Mesenchymal stem cell (in vitro differentiated cells and primary cell): ENCODE measurements around the gene HSPA14.
"Not testable (repeated sequence)": the region's sequence is repeated elsewhere in the genome, so short reads cannot be mapped to it uniquely, and the experiment has no call there.

Source experiments
- DNase-seq: peaks from one replicate; pipeline ENCODE4 v3.0.0-alpha.2; 2013
- H2AFZ ChIP-seq: one replicate; pipeline ENCODE4 v1.6.1; 2013; ENCODE audit warnings: low read depth, mild to moderate bottlenecking, control low read depth, inconsistent platforms, low read length, moderate library complexity
- H2AK5ac ChIP-seq: 2 replicates; pipeline ENCODE4 v1.6.1; 2013; ENCODE audit warnings: low read length, moderate library complexity, mild to moderate bottlenecking, inconsistent platforms; ENCODE audit not compliant: severe bottlenecking
- H2BK120ac ChIP-seq: one replicate; pipeline ENCODE4 v1.6.1; 2013; ENCODE audit warnings: low read depth, mild to moderate bottlenecking, inconsistent platforms, low read length, moderate library complexity
- H2BK12ac ChIP-seq, 2 experiments: one replicate each; pipeline ENCODE4 v1.6.1; 2013; ENCODE audit warnings: inconsistent platforms in 2 of 2, low read length in 2 of 2, mild to moderate bottlenecking in 2 of 2, moderate library complexity in 2 of 2, control low read depth in 1 of 2
- H2BK15ac ChIP-seq: one replicate; pipeline ENCODE4 v1.6.1; 2013; ENCODE audit warnings: mild to moderate bottlenecking, low read depth, inconsistent platforms; ENCODE audit not compliant: poor library complexity, severe bottlenecking
- H2BK5ac ChIP-seq: 2 replicates; pipeline ENCODE4 v1.6.1; 2013; ENCODE audit warnings: low read depth, mild to moderate bottlenecking, low read length, control low read depth, inconsistent platforms; ENCODE audit not compliant: poor library complexity, severe bottlenecking
- H3K14ac ChIP-seq, 2 experiments: one replicate each; pipeline ENCODE4 v1.6.1; 2013; ENCODE audit warnings: inconsistent platforms in 2 of 2, low read length in 2 of 2, control low read depth in 1 of 2, mild to moderate bottlenecking in 1 of 2, moderate library complexity in 1 of 2
- H3K18ac ChIP-seq, 2 experiments: one replicate each; pipeline ENCODE4 v1.6.1; 2013; ENCODE audit warnings: inconsistent platforms in 2 of 2, low read length in 2 of 2, control low read depth in 1 of 2, low read depth in 1 of 2, mild to moderate bottlenecking in 1 of 2
- H3K23ac ChIP-seq, 2 experiments: one replicate each; pipeline ENCODE4 v1.6.1; 2013; ENCODE audit warnings: inconsistent platforms in 2 of 2, low read length in 2 of 2, mild to moderate bottlenecking in 2 of 2, moderate library complexity in 2 of 2, control low read depth in 1 of 2
- H3K27ac ChIP-seq: 2 replicates; pipeline ENCODE4 v1.5.1; 2013; ENCODE audit warnings: mild to moderate bottlenecking, moderate library complexity, low read length, control low read depth, inconsistent platforms; ENCODE audit not compliant: poor library complexity, severe bottlenecking
- H3K27me3 ChIP-seq, 2 experiments: 2 replicates each; pipeline versions ENCODE4 v1.6.1 to v1.7.0; 2013; ENCODE audit warnings: low read length in 2 of 2, mild to moderate bottlenecking in 2 of 2, moderate library complexity in 2 of 2, control low read depth in 1 of 2, inconsistent platforms in 1 of 2; ENCODE audit not compliant: control insufficient read depth in 1 of 2, insufficient read depth in 1 of 2
- H3K36me3 ChIP-seq, 2 experiments: 2 replicates each; pipeline versions ENCODE4 v1.6.1 to v1.7.0; 2013; ENCODE audit warnings: low read length in 2 of 2, control low read depth in 1 of 2, inconsistent platforms in 1 of 2, low read depth in 1 of 2, mild to moderate bottlenecking in 1 of 2; ENCODE audit not compliant: insufficient read depth in 2 of 2, control insufficient read depth in 1 of 2
- H3K4ac ChIP-seq, 2 experiments: one replicate each; pipeline ENCODE4 v1.6.1; 2013; ENCODE audit warnings: inconsistent platforms in 2 of 2, low read length in 2 of 2, mild to moderate bottlenecking in 2 of 2, moderate library complexity in 2 of 2, control low read depth in 1 of 2, low read depth in 1 of 2
- H3K4me1 ChIP-seq: 2 replicates; pipeline ENCODE4 v1.6.1; 2013; ENCODE audit warnings: low read depth, low read length, control low read depth; ENCODE audit not compliant: control insufficient read depth, insufficient read depth
- H3K4me2 ChIP-seq: 2 replicates; pipeline ENCODE4 v1.6.1; 2013; ENCODE audit warnings: low read length, mild to moderate bottlenecking, inconsistent platforms; ENCODE audit not compliant: poor library complexity, severe bottlenecking
- H3K4me3 ChIP-seq, 2 experiments: 2 replicates each; pipeline versions ENCODE4 v1.5.1 to v1.7.0; 2013; ENCODE audit warnings: low read length in 2 of 2, mild to moderate bottlenecking in 2 of 2, control low read depth in 1 of 2, low read depth in 1 of 2; ENCODE audit not compliant: insufficient read depth in 1 of 2
- H3K79me1 ChIP-seq: replicated peaks from 2 replicates; pipeline ENCODE4 v1.6.1; 2013; ENCODE audit warnings: mild to moderate bottlenecking, control low read depth, low read length, inconsistent platforms; ENCODE audit not compliant: poor library complexity, severe bottlenecking
- H3K9ac ChIP-seq: 2 replicates; pipeline ENCODE4 v1.7.0; 2013; ENCODE audit warnings: mild to moderate bottlenecking, low read length, moderate library complexity
- H3K9me3 ChIP-seq: 2 replicates; pipeline ENCODE4 v1.7.0; 2013; ENCODE audit warnings: mild to moderate bottlenecking, low read length; ENCODE audit not compliant: control insufficient read depth
- H4K8ac ChIP-seq: one replicate; pipeline ENCODE4 v1.6.1; 2013; ENCODE audit warnings: inconsistent platforms, mild to moderate bottlenecking, low read length, moderate library complexity
- H4K91ac ChIP-seq: one replicate; pipeline ENCODE4 v1.6.1; 2013; ENCODE audit warnings: mild to moderate bottlenecking, low read length, inconsistent platforms
- WGBS: methylation state at CpG from one replicate; pipeline ENCODE4 v1.1.7; 2013; ENCODE audit warnings: mixed read lengths; 5-methylcytosine and 5-hydroxymethylcytosine counted together

The HSPA14 gene

GRCh38 chr10:14904864-14905263 lies 66.8 kb downstream of the HSPA14 start:
- H3K4ac ChIP-seq = no peak overlapping the region
- peaks cover 12 to 59% of the 10 kb centered on the region in 2 experiments for H3K36me3 ChIP-seq
- no peak overlapping the region for H3K4me3 ChIP-seq
- no peak overlapping the region for H4K8ac ChIP-seq
- H2BK5ac ChIP-seq = no peak overlapping the region
- H2BK120ac ChIP-seq = no peak overlapping the region
- H2AFZ ChIP-seq = no peak overlapping the region
- no peak overlapping the region for H2BK12ac ChIP-seq
- H3K4me1 ChIP-seq = no peaks in the 10 kb centered on the region
- no peak overlapping the region for H3K9ac ChIP-seq
- H2BK15ac ChIP-seq = no peak overlapping the region
- H2AK5ac ChIP-seq = no peak overlapping the region
- H3K14ac ChIP-seq = no peak overlapping the region
- no CpG with 5 or more reads among the region's 2 CpGs for WGBS
- H3K18ac ChIP-seq = no peak overlapping the region
- no peak for DNase-seq
- H4K91ac ChIP-seq = no peak overlapping the region
- no peaks in the 10 kb centered on the region for H3K27me3 ChIP-seq
- peaks cover 11% of the 10 kb centered on the region for H3K79me1 ChIP-seq
- peaks cover 6% of the 10 kb centered on the region for H3K9me3 ChIP-seq
- H3K27ac ChIP-seq = no peak overlapping the region
- H3K4me2 ChIP-seq = no peak overlapping the region
- H3K23ac ChIP-seq = no peak overlapping the region

- H3K27ac ChIP-seq = no peak overlapping the region
- DNase-seq = no peak
These were observed 67.8 kb downstream of the HSPA14 start for GRCh38 chr10:14905890-14906289.

GRCh38 chr10:14906765-14907164 lies 68.7 kb downstream of the HSPA14 start:
- no peak overlapping the region for H3K27ac ChIP-seq
- H3K23ac ChIP-seq = no peak overlapping the region
- no peak overlapping the region for H4K8ac ChIP-seq
- H4K91ac ChIP-seq = no peak overlapping the region
- H2AFZ ChIP-seq = no peak overlapping the region
- no peak overlapping the region for H3K14ac ChIP-seq
- no peak overlapping the region for H3K4me2 ChIP-seq
- no peak overlapping the region for H3K9ac ChIP-seq
- H2BK12ac ChIP-seq = no peak overlapping the region
- H3K9me3 ChIP-seq = peaks cover 6% of the 10 kb centered on the region
- H3K36me3 ChIP-seq = peaks cover 15 to 69% of the 10 kb centered on the region in 2 experiments
- H2AK5ac ChIP-seq = no peak overlapping the region
- DNase-seq = no peak
- H3K18ac ChIP-seq = no peak overlapping the region
- WGBS = 99% methylated on average over 2 of the region's 2 CpGs
- no peak overlapping the region for H2BK120ac ChIP-seq
- H3K4me1 ChIP-seq = no peaks in the 10 kb centered on the region
- no peak overlapping the region for H2BK5ac ChIP-seq
- no peaks in the 10 kb centered on the region for H3K27me3 ChIP-seq
- H3K4ac ChIP-seq = no peak overlapping the region
- H2BK15ac ChIP-seq = no peak overlapping the region
- no peak overlapping the region for H3K4me3 ChIP-seq
- H3K79me1 ChIP-seq = peaks cover 14% of the 10 kb centered on the region

More at GRCh38 chr10:14905890-14906289, 67.8 kb downstream of the HSPA14 start:
- Histone ChIP-seq H3K4me3 (no peak overlapping the region), H2AFZ (no peak overlapping the region), H2AK5ac (no peak overlapping the region), H4K91ac (no peak overlapping the region), H3K18ac (no peak overlapping the region), H3K4me2 (no peak overlapping the region), H3K14ac (no peak overlapping the region), H2BK12ac (no peak overlapping the region), H3K9ac (no peak overlapping the region), H3K4ac (no peak overlapping the region), H2BK15ac (no peak overlapping the region), H3K4me1 (no peaks in the 10 kb centered on the region), H4K8ac (no peak overlapping the region), H3K36me3 (peaks cover 13 to 65% of the 10 kb centered on the region in 2 experiments), H3K9me3 (peaks cover 6% of the 10 kb centered on the region), H2BK5ac (no peak overlapping the region), H3K23ac (no peak overlapping the region), H2BK120ac (no peak overlapping the region), H3K27me3 (no peaks in the 10 kb centered on the region), H3K79me1 (peaks cover 14% of the 10 kb centered on the region)
- 100% methylated on average over 2 of the region's 2 CpGs for WGBS

GRCh38 chr10:14907591-14907990 lies 69.5 kb downstream of the HSPA14 start:
- Histone ChIP-seq H3K79me1 (peaks cover 17% of the 10 kb centered on the region), H3K36me3 (peaks cover 16 to 74% of the 10 kb centered on the region in 2 experiments)
- H3K14ac ChIP-seq, H3K9ac ChIP-seq, H3K4me2 ChIP-seq, H2BK12ac ChIP-seq, H3K9me3 ChIP-seq, H3K23ac ChIP-seq, H3K18ac ChIP-seq, H2AFZ ChIP-seq, H2AK5ac ChIP-seq, H4K8ac ChIP-seq, H3K4me1 ChIP-seq, H3K4me3 ChIP-seq, H4K91ac ChIP-seq, H3K27me3 ChIP-seq, H2BK5ac ChIP-seq, DNase-seq, H3K4ac ChIP-seq, H2BK120ac ChIP-seq, H3K27ac ChIP-seq, H2BK15ac ChIP-seq: not testable (repeated sequence)
- WGBS = 88% methylated on average over 1 of the region's 4 CpGs
